WI38 (cell line): Measurements from ENCODE around the gene ASS1.

Source experiments
- H3K4me3 ChIP-seq: 2 replicates; pipeline ENCODE4 v1.5.1; 2011; ENCODE audit warnings: low read depth, mild to moderate bottlenecking, control low read depth, low read length
- TF ChIP-seq, protein P1 (sequence below): IDR thresholded peaks from 2 replicates; pipeline ENCODE4 v1.5.1; 2012; ENCODE audit warnings: low read depth, mild to moderate bottlenecking, control low read depth, low read length

ASS1 gene

GRCh38 chr9:130430232-130430631, 14.5 kb upstream of the ASS1 start:
- no peak overlapping the region for H3K4me3 ChIP-seq
- TF ChIP-seq, protein P1, sequence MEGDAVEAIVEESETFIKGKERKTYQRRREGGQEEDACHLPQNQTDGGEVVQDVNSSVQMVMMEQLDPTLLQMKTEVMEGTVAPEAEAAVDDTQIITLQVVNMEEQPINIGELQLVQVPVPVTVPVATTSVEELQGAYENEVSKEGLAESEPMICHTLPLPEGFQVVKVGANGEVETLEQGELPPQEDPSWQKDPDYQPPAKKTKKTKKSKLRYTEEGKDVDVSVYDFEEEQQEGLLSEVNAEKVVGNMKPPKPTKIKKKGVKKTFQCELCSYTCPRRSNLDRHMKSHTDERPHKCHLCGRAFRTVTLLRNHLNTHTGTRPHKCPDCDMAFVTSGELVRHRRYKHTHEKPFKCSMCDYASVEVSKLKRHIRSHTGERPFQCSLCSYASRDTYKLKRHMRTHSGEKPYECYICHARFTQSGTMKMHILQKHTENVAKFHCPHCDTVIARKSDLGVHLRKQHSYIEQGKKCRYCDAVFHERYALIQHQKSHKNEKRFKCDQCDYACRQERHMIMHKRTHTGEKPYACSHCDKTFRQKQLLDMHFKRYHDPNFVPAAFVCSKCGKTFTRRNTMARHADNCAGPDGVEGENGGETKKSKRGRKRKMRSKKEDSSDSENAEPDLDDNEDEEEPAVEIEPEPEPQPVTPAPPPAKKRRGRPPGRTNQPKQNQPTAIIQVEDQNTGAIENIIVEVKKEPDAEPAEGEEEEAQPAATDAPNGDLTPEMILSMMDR: no peak

DNA sequence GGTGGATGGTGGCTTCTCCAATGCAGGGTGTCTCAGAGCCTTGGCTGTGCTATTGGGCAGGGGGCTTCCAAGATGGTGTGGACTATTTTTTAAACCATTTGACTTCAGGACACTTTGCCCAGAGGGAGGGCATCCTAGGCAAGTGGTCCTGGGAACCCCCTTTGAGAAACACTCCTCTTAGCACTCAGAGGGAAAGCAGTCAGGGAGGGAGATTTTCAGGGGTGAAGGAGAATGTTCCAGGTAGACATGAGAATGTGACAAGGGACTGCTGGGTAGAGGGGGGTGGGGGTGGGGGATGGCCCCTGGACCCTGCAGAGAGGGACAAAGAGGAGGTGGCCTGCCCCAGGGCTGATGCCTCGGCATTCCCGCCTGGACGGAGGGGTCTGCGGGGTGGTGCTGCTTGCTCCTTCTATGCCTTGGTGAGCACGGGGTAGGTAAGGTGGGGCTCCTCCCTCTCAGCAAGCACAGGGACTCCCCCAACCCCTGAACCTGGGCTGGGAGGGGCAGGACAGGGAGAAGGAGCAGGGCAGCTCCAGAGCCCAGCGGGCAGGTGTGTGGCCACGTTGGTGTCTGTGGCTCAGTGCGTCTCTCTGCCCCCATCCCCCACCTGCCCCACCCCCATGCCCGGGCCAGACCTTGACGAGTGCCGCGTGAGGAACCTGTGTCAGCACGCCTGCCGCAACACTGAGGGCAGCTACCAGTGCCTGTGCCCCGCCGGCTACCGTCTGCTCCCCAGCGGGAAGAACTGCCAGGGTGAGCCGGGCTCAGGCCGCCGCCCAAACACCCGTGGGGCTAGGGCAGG, 13.8 kb upstream of the ASS1 start:
- no peak overlapping the region for H3K4me3 ChIP-seq
- TF ChIP-seq, protein P1: no peak

GRCh38 chr9:130431536-130432303, 13.0 kb upstream of the ASS1 start:
- TF ChIP-seq, protein P1: no peak
- no peak overlapping the region for H3K4me3 ChIP-seq

DNA sequence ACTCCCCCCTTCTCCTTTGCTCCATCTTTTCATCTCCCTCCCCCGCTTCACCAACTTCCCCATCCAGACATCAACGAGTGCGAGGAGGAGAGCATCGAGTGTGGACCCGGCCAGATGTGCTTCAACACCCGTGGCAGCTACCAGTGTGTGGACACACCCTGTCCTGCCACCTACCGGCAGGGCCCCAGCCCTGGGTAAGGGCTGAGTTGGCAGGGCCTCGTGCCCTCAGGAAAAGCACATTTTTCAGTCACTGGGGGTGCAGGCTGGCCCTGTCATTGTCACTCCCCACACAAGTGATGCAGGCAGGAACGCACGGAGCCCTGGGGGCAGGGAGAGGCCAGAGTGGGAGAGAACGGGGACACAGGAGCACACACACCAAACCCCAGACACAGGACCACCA, 12.4 kb upstream of the ASS1 start:
- no peak overlapping the region for H3K4me3 ChIP-seq
- TF ChIP-seq, protein P1: no peak

- TF ChIP-seq, protein P1: no peak
- no peak overlapping the region for H3K4me3 ChIP-seq
Measured at GRCh38 chr9:130432796-130433167, 12.0 kb upstream of the ASS1 start.

DNA sequence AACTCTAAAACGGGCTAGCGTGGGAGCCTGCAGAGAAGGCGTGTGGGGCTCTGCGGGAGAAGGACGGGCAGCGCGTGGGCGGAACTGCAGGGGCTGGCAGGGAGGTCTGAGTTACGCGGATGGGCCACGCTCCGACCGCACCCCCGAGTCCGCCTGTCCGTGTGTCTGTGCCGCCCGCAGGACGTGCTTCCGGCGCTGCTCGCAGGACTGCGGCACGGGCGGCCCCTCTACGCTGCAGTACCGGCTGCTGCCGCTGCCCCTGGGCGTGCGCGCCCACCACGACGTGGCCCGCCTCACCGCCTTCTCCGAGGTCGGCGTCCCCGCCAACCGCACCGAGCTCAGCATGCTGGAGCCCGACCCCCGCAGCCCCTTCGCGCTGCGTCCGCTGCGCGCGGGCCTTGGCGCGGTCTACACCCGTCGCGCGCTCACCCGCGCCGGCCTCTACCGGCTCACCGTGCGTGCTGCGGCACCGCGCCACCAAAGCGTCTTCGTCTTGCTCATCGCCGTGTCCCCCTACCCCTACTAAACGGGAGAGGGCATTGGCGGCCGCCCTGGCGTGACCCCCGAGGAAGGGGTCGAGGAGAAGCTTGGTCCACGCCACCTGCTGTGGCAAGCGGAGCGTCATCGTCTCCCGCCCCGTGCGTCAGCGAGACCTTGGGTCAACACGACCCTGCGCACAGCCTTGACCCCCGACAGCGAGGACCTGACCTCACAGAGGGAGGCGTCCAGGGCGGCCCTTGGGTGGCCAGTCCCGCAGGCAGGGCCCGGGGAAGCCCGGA, 11.4 kb upstream of the ASS1 start:
- H3K4me3 ChIP-seq: no peak overlapping the region
- TF ChIP-seq, protein P1: peak; percentile 24; the same call in 1 of the 2 replicates
